ENCODE results near the gene CBFA2T2.
"Not testable (repeated sequence)": the region's sequence is repeated elsewhere in the genome, so short reads cannot be mapped to it uniquely, and the experiment has no call there.

Gene CBFA2T2

GRCh38 chr20:33499355-33499754 lies 9.5 kb downstream of the CBFA2T2 start:
- in situ Hi-C loops (cut with HindIII; ENCODE audit: low sequenced_read_pairs), result no loop called here
- TF ChIP-seq CTCF (IDR thresholded peaks at IDR 0.05; ENCODE audit: low read depth, low read length), result no peak

GRCh38 chr20:33501000-33501399 lies 11.1 kb downstream of the CBFA2T2 start:
- H3K4me3 ChIP-seq (ENCODE audit: low read depth, low read length), result no peak overlapping the region
- TF ChIP-seq CTCF (IDR thresholded peaks at IDR 0.05; ENCODE audit: low read depth, low read length), result no peak
- no peak for DNase-seq (ENCODE audit: low read depth, low spot score)
- in situ Hi-C loops (cut with HindIII; ENCODE audit: low sequenced_read_pairs), result no loop called here

More at GRCh38 chr20:33499355-33499754, 9.5 kb downstream of the CBFA2T2 start:
- H3K4me3 ChIP-seq (ENCODE audit: low read depth, low read length), result no peak overlapping the region
- no peak for DNase-seq (ENCODE audit: low read depth, low spot score)

DNA sequence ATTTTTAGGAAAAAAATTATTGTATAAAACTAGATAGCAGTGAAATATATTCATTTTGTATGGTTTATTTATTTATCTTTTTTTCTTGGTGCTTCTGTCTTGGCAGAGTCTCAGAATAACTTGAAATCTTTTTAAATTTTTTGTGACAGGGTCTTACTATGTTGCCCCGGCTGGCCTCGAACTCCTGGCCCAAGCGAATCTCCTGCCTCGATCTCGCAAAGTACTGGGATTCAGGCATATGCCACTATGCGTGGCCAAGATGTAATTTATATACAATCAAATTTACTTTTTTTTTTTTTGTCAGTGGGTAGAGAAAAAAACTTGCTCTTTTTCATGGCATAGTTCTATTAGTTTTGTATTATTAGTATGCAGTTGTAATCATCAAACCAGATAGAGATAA lies 13.7 kb downstream of the CBFA2T2 start:
- no peak for DNase-seq (ENCODE audit: low read depth, low spot score)
- H3K4me3 ChIP-seq (ENCODE audit: low read depth, low read length), result no peak overlapping the region
- in situ Hi-C loops (cut with HindIII; ENCODE audit: low sequenced_read_pairs), result no loop called here
- no peak for TF ChIP-seq CTCF (IDR thresholded peaks at IDR 0.05; ENCODE audit: low read depth, low read length)

- in situ Hi-C loops (cut with HindIII; ENCODE audit: low sequenced_read_pairs), result no loop called here
- DNase-seq (ENCODE audit: low read depth, low spot score), result no peak
- TF ChIP-seq CTCF (IDR thresholded peaks at IDR 0.05; ENCODE audit: low read depth, low read length), result no peak
- H3K4me3 ChIP-seq (ENCODE audit: low read depth, low read length), result no peak overlapping the region
Measured at GRCh38 chr20:33506576-33506975, 16.7 kb downstream of the CBFA2T2 start.

- TF ChIP-seq CTCF (IDR thresholded peaks at IDR 0.05; ENCODE audit: low read depth, low read length), result no peak
- in situ Hi-C loops (cut with HindIII; ENCODE audit: low sequenced_read_pairs), result no loop called here
- no peak for DNase-seq (ENCODE audit: low read depth, low spot score)
- H3K4me3 ChIP-seq (ENCODE audit: low read depth, low read length), result no peak overlapping the region
Measured at GRCh38 chr20:33507461-33507860, 17.6 kb downstream of the CBFA2T2 start.

DNA sequence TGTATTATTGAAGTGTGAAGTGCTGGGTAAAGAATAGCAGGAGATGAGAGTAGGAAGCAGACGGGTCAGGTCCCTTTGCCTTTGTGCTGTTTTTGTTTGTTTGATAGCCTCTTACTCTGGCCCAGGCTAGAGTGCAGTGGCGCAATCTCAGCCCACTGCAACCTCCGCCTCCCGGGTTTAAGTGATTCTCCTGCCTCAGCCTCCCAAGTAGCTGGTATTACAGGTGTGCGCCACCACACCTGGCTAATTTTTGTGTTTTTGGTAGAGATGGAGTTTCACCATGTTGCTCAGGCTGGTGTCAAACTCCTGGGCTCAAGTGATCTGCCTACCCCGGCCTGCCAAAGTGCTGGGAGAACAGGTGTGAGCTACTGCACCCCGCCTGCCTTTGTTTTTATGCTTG lies 18.1 kb downstream of the CBFA2T2 start:
- H3K4me3 ChIP-seq (ENCODE audit: low read depth, low read length); in situ Hi-C loops (cut with HindIII; ENCODE audit: low sequenced_read_pairs); DNase-seq (ENCODE audit: low read depth, low spot score): not testable (repeated sequence)

GRCh38 chr20:33509057-33509456 lies 19.2 kb downstream of the CBFA2T2 start:
- in situ Hi-C loops (cut with HindIII; ENCODE audit: low sequenced_read_pairs); DNase-seq (ENCODE audit: low read depth, low spot score); H3K4me3 ChIP-seq (ENCODE audit: low read depth, low read length): not testable (repeated sequence)

GRCh38 chr20:33511876-33512275 lies 22.0 kb downstream of the CBFA2T2 start:
- in situ Hi-C loops (cut with HindIII; ENCODE audit: low sequenced_read_pairs); H3K4me3 ChIP-seq (ENCODE audit: low read depth, low read length); DNase-seq (ENCODE audit: low read depth, low spot score): not testable (repeated sequence)
